ENCODE results near the gene CYB5A. TPM values are rescaled to one million over a fixed set of nuclear protein-coding genes. Genes with fewer than 3 reads are reported as not detected.

The CYB5A gene, protein sequence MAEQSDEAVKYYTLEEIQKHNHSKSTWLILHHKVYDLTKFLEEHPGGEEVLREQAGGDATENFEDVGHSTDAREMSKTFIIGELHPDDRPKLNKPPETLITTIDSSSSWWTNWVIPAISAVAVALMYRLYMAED
- 113 to 129 TPM (median 120 TPM) in 5 replicates for total RNA-seq (2022; extraction: Qiagen RNA extraction; ENCODE audit: low read depth)

DNA sequence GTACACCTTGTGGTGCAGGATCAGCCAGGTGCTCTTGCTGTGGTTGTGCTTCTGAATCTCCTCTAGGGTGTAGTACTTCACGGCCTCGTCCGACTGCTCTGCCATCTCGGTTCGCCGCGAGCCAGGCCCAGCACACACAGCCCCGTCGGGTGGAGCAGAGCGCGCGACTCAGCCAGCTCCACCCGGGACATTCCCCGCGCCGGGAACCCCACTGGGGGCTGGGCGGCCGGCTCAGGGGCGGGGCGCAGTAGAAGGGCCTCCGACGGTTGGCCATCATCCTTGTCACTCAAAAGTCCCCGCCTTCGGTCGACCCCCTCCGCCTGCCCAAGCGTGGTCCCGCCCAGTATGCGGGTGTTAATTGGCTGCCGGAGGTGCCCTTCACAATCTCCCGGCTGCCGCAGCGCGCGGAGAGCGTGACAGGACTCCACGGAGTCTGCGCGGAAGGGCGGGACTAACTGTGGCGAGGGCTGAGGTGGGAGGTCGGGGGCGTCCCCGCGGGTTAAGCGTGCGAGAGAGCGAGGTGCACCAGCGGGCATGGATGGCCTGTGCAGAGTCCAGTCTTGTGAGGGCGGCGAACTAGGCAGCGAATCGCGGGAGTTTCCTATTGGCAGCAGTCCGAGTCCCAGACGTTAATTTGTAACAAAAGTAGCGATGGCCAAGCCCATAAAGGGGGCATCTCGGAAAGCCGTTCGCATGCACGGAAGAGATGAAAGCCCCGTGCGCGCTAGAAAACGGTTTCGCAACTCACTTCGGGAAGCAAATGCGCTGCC is at the start of gene CYB5A:
TSS of gene CYB5A (minus strand) at position 193 of the 770 bp plus-strand sequence. CDS start at position 105, 88 bp downstream.

DNA sequence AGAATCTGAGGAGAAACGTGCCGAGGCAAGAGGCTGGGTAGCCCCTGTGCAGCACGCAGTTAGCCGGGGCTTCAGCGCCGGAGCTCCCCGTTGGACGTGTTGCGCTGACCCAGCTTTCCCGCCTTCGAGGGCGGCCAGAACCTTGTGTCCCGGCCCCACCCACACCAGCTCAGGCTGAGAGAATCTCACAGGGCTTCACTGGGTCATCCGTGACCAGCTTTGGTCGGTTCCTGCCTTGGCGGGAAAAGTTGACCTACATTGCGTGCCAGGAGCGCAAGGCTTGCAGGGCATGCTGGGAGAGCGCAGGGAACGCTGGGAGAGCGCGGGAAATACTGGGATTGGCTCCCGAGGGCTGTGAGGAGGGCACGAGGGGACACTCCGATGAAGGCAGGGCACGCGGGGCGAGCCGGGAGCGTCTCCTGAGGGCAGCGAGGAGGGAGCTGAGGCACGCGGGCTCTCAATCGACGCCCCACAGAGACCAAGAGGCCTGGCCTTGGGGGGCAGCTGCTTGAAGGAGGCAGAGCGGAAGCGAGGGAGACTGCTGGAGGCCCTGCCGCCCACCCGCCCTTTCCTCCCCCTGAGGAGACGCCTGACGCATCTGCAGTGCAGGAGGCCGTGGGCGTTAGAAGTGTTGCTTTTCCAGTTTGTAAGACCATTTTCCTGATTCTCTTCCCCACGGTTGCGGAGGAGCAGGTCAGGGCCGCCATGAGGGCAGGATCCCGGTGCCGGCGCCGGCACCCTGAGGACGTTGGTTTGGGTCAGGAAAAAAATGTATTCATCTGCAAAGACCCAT is 23.9 kb upstream of the CYB5A start, which contains the start of gene C18orf63:
TSS of gene C18orf63 (plus strand) at position 376 of the 793 bp plus-strand sequence. CDS start 2,027 bp downstream, outside the sequence.

Other genes starting within 250 kb of the CYB5A start
- gene FBXO15, start 144.1 kb downstream of the CYB5A start, total RNA-seq (2022; extraction: Qiagen RNA extraction; ENCODE audit: low read depth), result 0.67 to 1.3 TPM (median 0.78 TPM) in 4 of 5 replicates, not detected in the other
- 53.5 to 69.7 TPM (median 62.0 TPM) in 5 replicates for gene TIMM21, start 143.4 kb downstream of the CYB5A start, total RNA-seq (2022; extraction: Qiagen RNA extraction; ENCODE audit: low read depth)
- gene C18orf63, start 23.9 kb upstream of the CYB5A start, total RNA-seq (2022; extraction: Qiagen RNA extraction; ENCODE audit: low read depth), result not detected in 5 replicates
- gene DIPK1C, start 165.3 kb upstream of the CYB5A start, total RNA-seq (2022; extraction: Qiagen RNA extraction; ENCODE audit: low read depth), result not detected in 5 replicates
- gene CNDP2, start 204.4 kb upstream of the CYB5A start, total RNA-seq (2022; extraction: Qiagen RNA extraction; ENCODE audit: low read depth), result 73.5 to 99.2 TPM (median 77.0 TPM) in 5 replicates
- not detected in 5 replicates for gene CNDP1, start 242.5 kb upstream of the CYB5A start, total RNA-seq (2022; extraction: Qiagen RNA extraction; ENCODE audit: low read depth)